A549 treated with DMSO at 1 μM for 4 hours (cell line): ENCODE results near the gene BTN1A1. TPM values are rescaled to one million over a fixed set of nuclear protein-coding genes. Genes with fewer than 3 reads are reported as not detected.

ENCODE experiments used
- total RNA-seq: library from RNA; stranded (reverse); fragments of 200-300 nt; extraction: Qiagen RNA extraction; gene quantifications from 5 replicates; pipeline ENCODE4 v1.2.3, GENCODE V29; 2022; ENCODE audit warnings: low read depth

BTN1A1 gene, protein sequence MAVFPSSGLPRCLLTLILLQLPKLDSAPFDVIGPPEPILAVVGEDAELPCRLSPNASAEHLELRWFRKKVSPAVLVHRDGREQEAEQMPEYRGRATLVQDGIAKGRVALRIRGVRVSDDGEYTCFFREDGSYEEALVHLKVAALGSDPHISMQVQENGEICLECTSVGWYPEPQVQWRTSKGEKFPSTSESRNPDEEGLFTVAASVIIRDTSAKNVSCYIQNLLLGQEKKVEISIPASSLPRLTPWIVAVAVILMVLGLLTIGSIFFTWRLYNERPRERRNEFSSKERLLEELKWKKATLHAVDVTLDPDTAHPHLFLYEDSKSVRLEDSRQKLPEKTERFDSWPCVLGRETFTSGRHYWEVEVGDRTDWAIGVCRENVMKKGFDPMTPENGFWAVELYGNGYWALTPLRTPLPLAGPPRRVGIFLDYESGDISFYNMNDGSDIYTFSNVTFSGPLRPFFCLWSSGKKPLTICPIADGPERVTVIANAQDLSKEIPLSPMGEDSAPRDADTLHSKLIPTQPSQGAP
- 0.04 TPM in 1 of 5 replicates, not detected in the others for total RNA-seq

DNA sequence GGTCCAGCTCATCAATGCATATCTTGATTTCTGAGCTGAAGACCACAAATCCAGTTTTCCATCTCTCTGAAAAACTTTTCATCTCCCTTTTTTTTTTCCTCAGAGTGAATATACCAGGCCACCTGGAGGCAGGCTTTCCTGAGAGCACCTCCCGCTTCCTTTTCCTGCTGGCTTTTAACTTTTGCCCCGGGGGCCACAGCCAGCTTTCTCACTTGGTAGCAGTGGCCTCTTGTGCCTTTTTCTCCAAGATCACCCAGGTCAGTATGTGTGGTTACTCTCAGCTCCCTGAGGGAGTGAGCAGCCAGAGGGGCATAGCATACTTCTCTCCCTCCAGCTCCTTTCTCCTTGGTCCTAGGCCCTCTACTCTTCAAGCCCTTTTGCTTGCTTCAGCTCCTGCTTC is at the start of gene BTN1A1:
BTN1A1 (plus strand) TSS at position 202 of the 400 bp plus-strand sequence. CDS start 984 bp downstream, outside the sequence.

GRCh38 chr6:26457806-26458688 is 42.1 kb upstream of the BTN1A1 start, which contains the start of gene BTN2A1:
TSS of gene BTN2A1 (plus strand) at chr6:26457955. CDS start at chr6:26458637, 682 bp downstream.

DNA sequence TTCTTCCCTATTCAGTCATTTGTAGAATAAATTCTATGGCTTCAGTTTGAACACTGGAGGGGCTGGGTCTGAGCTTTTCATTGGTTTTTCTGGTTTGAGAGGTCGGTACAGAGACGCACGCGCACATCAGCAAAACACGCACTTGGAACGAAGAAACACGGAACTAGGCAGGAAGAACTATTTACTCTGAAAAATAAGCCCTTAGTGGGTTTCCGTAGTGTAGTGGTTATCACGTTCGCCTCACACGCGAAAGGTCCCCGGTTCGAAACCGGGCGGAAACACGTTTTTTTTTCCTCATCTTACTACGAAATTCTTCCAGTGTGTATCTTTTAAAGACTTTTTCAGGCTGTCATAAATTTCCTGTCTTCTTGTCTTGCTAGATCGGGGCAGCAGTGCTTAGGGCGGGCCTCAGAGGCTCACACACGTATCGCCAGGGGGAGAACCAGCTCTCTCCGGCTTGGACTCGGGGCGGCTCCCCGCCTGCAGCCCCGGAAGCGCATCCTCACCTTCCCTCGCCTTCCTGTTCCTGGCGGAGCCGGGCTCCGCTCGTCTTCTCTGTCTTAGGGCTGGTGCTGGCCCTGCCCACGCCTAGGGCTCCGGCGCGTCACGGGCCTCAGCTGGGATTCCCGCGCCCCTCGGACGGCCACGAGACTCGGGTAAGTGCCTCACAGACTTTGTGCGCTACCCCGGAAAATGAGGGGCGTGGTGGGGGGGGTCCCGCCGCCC is 37.9 kb downstream of the BTN1A1 start, which contains the start of gene HMGN4:
HMGN4 (plus strand) TSS at position 521 of the 726 bp plus-strand sequence. CDS start 6,841 bp downstream, outside the sequence.

Other genes with a start within 250 kb of the BTN1A1 start
- gene BTN3A2, start 135.1 kb upstream of the BTN1A1 start, total RNA-seq: 3.7 to 5.0 TPM (median 4.0 TPM) in 5 replicates
- gene BTN2A2, start 117.2 kb upstream of the BTN1A1 start, total RNA-seq: 6.8 to 10.3 TPM (median 7.8 TPM) in 5 replicates
- 3.1 to 3.5 TPM (median 3.3 TPM) in 5 replicates for gene BTN3A1, start 98.0 kb upstream of the BTN1A1 start, total RNA-seq
- 0.77 to 1.3 TPM (median 0.88 TPM) in 5 replicates for gene BTN3A3, start 59.8 kb upstream of the BTN1A1 start, total RNA-seq
- 18.1 to 24.3 TPM (median 21.1 TPM) in 5 replicates for gene BTN2A1, start 42.3 kb upstream of the BTN1A1 start, total RNA-seq
- 60.4 to 78.0 TPM (median 75.5 TPM) in 5 replicates for gene HMGN4, start 38.1 kb downstream of the BTN1A1 start, total RNA-seq
- 13.4 to 15.1 TPM (median 14.4 TPM) in 5 replicates for gene ABT1, start 96.7 kb downstream of the BTN1A1 start, total RNA-seq
- 5.0 to 7.7 TPM (median 5.3 TPM) in 5 replicates for gene ZNF322, start 159.4 kb downstream of the BTN1A1 start, total RNA-seq